Heart left ventricle (tissue), 13 donors: Measurements from ENCODE around the gene PNPLA4.

ENCODE experiments used
- CTCF ChIP-seq, 12 donors: fragments of 200-600 bp; sonication (generic) in 4 of 12; IDR thresholded peaks; one replicate each; pipeline versions ENCODE4 v1.5.0 to v1.8.0; 2018 to 2022; ENCODE audit warnings: antibody characterized with exemption in 12 of 12, mild to moderate bottlenecking in 5 of 12
- POLR2A ChIP-seq, 2 donors: fragments of 450-650 bp; IDR thresholded peaks; one replicate each; pipeline ENCODE4 v1.6.1; 2017; ENCODE audit warnings: antibody characterized with exemption in 2 of 2, mild to moderate bottlenecking in 2 of 2, moderate library complexity in 2 of 2
- donor health status: ischemic (EF 13 %, LVEDD 7.1; RV severe dilation, severe dysfunction).
- donor health status: DM: no; HTN: yes; CAD: no.
- donor health status: DM: no; HTN: no; CAD: no.
- donor health status: ischemic (EF 25% LVEDD 6.9; RV normal size, moderate dysfunction).
- donor health status: ischemic (EF 25% LVEDD 5.7; RV mildly dilated, moderate dysfunction).
- donor health status: ischemic (EF 35%, LVEDD 5.7; RV mildly dilated, moderate dysfunction).
- donor health status: nonischemic (EF 11% LVEDD 7.7; RV severe dilation, severe dysfunction).
- donor health status: DM: yes; HTN: yes; CAD: no.
- donor health status: PGD.
- donor health status: ischemic (EF 29% LVEDD 5.4; RV normal size, mild dysfunction).
- donor health status: nonischemic (EF 23%, LVEDD 6.1; RV moderate dilation, normal function).

GRCh38 chrX:7970428-7970827 lies 43.2 kb upstream of the PNPLA4 start:
- TF ChIP-seq CTCF (IDR thresholded peaks at IDR 0.05) (no peak), POLR2A (IDR thresholded peaks at IDR 0.05) (no peak)
